Astrocyte of the spinal cord (primary cell): Measurements from ENCODE around the gene TTC28.

Experiments used
- DNase-seq: peaks from one replicate; pipeline ENCODE4 v3.0.0; 2011; ENCODE audit warnings: low read depth, low spot score
- H3K4me3 ChIP-seq: 2 replicates; pipeline ENCODE4 v1.5.1; 2011; ENCODE audit warnings: low read depth, mild to moderate bottlenecking, low read length, moderate library complexity
- in situ Hi-C: cut with HindIII; loops from 2 replicates; pipeline ENCODE4 v1.10.0; 2017; ENCODE audit warnings: low sequenced_read_pairs
- TF ChIP-seq, protein P1 (sequence below): IDR thresholded peaks from 2 replicates; pipeline ENCODE4 v1.5.1; 2012; ENCODE audit warnings: low read depth, mild to moderate bottlenecking, low read length, inconsistent platforms

Gene TTC28

DNA sequence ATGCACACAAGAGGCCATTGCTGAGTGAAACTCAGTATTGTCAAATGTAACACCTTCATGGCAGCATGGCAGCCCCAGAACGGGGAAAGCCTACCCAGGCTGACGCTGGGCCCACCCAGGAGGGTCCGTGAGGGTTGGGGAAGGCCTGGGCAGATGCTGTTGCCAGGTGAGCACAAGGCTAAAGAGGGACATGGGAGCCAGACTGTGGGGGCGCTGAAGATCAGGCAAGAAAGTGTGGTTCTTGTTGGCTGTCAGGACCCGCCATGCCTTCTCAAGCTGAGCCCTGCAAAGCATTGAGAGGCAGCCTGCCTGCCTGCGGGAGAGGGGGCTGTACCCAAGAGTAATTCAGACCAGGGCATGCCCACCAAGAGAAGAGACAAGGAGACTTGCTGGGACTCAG lies 675.6 kb downstream of the TTC28 start:
- TF ChIP-seq, protein P1, sequence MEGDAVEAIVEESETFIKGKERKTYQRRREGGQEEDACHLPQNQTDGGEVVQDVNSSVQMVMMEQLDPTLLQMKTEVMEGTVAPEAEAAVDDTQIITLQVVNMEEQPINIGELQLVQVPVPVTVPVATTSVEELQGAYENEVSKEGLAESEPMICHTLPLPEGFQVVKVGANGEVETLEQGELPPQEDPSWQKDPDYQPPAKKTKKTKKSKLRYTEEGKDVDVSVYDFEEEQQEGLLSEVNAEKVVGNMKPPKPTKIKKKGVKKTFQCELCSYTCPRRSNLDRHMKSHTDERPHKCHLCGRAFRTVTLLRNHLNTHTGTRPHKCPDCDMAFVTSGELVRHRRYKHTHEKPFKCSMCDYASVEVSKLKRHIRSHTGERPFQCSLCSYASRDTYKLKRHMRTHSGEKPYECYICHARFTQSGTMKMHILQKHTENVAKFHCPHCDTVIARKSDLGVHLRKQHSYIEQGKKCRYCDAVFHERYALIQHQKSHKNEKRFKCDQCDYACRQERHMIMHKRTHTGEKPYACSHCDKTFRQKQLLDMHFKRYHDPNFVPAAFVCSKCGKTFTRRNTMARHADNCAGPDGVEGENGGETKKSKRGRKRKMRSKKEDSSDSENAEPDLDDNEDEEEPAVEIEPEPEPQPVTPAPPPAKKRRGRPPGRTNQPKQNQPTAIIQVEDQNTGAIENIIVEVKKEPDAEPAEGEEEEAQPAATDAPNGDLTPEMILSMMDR, result no peak
- in situ Hi-C loops, result no loop called here
- no peak overlapping the region for H3K4me3 ChIP-seq

DNA sequence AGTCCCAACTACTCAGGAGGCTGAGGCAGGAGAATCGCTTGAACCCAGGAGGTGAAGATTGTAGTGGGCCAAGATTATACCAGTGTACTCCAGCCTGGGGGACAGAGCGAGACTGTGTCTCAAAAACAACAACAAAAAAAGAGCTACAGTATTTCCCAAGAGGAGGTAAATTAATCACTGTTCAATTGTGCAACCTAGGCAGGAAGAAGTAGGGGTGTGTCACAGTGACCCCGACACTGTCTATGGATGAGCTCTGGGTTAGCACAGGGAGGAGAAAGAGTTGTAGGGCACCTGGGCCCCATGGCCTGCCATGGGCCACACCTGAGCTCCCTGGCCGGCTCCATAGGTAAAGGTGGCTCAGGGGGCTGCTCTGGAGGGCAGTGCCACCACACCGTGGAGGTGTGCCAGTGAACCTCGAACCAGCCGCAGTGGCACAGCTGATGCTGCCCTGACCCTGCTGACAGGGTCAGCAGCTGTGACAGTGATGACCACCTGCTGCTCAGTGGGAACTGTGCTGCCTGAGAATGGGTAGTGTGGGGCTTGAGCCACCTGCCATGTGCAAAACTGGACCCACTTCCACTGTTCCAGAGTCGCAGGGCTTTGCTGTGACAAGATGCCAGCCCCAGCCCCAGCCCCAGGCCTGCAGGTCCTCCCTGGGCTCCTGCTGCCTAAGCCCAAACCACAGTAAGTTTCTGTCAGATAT lies 676.6 kb downstream of the TTC28 start:
- in situ Hi-C loops, result no loop called here

More for the DNA sequence above, 675.6 kb downstream of the TTC28 start:
- DNase-seq, result no peak

DNA sequence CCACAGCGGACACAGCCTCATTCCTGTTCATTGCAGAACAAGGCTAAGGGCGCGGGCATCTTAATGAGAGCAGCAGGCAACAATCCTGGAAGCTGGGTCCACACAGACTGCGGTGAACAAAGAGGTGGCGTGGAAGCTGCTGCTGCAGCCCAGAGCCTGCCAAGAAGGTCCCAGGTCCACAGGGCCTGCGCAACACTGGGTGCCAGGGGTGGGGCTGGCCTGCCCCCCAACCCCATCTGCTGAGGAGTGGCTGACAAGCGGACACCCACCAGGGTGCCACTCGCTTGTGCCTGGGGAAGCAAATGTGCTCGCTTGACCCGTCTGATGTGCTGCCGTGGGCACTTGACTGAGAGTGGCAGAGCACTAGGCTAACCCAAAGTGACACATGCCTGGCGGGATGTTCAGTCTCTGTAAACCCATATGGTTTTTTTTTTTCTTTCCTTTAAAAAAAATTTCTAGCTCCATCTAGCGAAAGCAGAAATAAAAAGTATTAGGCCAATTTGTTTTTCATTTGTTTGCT lies 677.4 kb downstream of the TTC28 start:
- no peak for DNase-seq
- TF ChIP-seq, protein P1, result no peak
- H3K4me3 ChIP-seq, result no peak overlapping the region
- in situ Hi-C loops, result no loop called here

More for the DNA sequence above, 676.6 kb downstream of the TTC28 start:
- H3K4me3 ChIP-seq, result no peak overlapping the region
- TF ChIP-seq, protein P1, result no peak
- no peak for DNase-seq

DNA sequence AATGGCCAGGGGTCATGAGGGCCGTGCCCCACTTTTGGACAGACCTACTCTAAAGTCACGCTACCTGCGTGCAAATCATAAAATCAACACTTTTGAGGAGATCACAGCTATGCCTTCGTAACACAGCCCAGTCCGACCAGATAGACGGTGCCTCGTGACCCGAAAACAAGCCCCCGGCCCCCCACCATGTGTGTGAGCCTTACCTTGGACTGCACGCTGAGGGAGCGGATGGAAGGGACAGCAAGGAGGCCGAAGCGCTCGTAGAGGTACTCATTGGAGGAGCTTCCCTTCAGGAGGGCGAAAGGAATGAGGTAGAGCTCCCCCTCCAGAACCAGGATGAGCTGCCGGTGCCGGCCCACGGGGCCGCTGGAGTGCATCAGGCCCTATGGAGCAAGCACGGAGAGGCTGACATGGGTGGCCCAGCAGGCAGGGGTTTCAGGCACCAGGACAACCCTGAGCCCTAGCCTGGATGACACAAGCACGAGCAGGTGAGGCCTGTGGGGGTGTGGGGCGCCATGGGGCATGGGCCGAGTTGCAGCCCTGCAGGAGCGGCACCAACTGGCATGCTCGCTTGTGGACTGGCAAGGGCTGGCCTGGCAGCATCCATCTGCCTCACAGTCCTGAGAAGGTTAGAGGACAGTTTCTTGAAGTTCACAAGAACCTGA lies 678.3 kb downstream of the TTC28 start:
- in situ Hi-C loops, result no loop called here

DNA sequence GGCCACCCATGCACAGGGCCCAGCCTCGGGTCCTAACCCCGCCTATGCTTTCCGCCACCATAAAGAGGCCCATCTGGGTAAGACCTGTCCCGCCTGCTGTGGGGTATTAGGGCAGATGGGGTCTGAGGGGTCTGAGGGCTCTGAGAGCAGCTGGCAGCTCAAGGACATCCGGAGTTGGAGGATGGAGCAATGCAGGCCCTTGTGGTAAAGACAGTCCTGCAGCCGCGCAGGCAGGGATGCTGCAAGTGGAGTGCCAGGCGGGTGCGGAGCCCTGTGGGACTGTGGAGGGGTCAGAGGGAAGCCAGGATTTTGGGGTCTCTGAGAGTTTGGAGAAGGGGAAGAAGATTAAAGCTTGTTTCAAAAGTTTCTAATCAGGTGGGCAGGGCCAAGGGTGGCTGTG lies 679.3 kb downstream of the TTC28 start:
- no peak overlapping the region for H3K4me3 ChIP-seq
- in situ Hi-C loops, result no loop called here
- DNase-seq, result no peak
- TF ChIP-seq, protein P1, result no peak

More for the DNA sequence above, 678.3 kb downstream of the TTC28 start:
- TF ChIP-seq, protein P1, result no peak
- no peak for DNase-seq
- H3K4me3 ChIP-seq, result no peak overlapping the region

DNA sequence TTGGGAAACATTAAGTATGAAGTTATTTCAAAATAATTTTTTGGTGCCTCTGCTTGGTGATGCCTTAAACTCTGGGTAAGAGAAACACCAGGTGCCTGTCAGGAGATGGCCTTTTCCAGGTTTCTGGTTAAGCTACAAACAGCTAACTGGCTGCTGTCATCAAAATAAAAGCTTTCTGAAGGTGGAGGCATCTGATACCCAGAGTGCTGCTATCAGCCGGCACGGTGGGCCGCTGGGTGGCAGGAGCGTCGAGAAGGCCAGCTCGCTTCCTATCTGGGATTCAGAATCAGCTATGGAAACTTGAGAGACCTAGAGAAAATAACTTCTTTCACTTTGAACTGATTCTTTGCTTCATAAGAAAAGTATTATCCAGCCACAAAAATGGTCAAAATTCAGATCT lies 679.8 kb downstream of the TTC28 start:
- TF ChIP-seq, protein P1, result no peak
- DNase-seq, result no peak
- in situ Hi-C loops, result no loop called here
- no peak overlapping the region for H3K4me3 ChIP-seq
